Measurements from ENCODE around the gene KIR3DL3.
"Not testable (repeated sequence)": the region's sequence is repeated elsewhere in the genome, so short reads cannot be mapped to it uniquely, and the experiment has no call there.

Gene KIR3DL3

DNA sequence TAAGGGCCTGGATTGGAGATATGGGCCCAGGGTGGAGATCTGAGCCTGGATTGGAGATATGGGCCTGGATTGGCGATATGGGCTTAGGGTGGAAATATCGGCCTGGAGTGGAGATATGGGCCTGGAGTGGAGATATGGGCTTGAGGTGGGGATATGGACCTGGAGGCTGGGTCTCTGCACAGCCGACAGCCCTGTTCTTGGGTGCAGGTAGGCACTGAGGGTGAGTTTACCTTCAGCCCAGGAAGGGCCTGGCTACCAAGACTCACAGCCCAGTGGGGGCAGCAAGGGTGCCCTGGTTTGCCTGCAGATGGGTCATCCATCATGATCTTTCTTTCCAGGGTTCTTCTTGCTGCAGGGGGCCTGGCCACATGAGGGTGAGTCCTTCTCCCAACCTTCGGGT, 46.3 kb downstream of the KIR3DL3 start:
- H3K36me3 ChIP-seq, H3K9me3 ChIP-seq, H3K4me1 ChIP-seq, H3K4me3 ChIP-seq, H3K27me3 ChIP-seq, H3K27ac ChIP-seq, DNase-seq: not testable (repeated sequence)
- intact Hi-C loops (cut with DNase I; ENCODE audit: low total_unique reads): loop anchor here (5.0 kb wide), 1 partner anchor 77 kb away; no protein-coding TSS in a partner anchor

DNA sequence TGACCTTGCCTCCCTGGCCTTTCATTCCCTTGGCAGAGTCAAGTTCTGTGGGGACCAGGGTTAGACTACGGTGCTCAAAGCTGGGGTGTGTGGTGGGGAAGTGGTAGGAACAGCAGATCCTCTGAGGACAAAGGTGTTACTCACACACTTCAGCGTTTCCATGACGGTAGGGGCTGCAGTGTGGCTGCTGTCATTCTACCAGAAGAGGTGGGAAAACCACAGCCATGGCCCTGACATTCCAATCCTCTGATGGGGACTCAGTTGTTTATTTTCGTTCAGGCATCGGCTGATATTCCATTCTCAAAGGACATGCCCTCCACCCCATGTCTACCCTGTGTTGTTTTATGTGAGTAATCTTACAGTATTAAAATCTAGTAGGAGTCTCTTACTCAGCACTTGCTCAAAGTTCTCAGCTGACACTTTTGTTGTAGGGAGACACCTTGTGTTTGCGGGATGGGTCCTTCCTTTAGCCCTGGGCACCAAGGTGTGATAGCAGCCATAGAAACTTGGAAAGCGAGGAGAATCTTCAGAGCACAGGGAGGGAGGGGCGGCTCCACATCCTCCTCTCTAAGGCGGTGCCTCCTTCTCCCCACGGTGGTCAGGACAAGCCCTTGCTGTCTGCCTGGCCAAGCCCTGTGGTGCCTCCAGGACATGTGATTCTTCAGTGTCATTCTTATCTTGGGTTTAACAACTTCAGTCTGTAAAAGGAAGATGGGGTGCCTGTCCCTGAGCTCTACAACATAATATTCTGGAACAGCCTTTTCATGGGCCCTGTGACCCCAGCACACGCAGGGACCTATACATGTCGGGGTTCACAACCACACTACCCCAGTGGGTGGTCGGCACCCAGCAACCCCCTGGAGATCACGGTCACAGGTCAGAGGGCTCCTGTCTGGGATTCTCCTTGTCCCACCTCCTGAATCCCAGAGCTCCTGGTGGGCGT, 47.0 kb downstream of the KIR3DL3 start:
- not testable (repeated sequence) for H3K27ac ChIP-seq, H3K4me3 ChIP-seq, H3K36me3 ChIP-seq, DNase-seq, H3K9me3 ChIP-seq, H3K27me3 ChIP-seq, H3K4me1 ChIP-seq
- intact Hi-C loops (cut with DNase I; ENCODE audit: low total_unique reads): loop anchor here (5.0 kb wide), 1 partner anchor 76 kb away; no protein-coding TSS in a partner anchor

DNA sequence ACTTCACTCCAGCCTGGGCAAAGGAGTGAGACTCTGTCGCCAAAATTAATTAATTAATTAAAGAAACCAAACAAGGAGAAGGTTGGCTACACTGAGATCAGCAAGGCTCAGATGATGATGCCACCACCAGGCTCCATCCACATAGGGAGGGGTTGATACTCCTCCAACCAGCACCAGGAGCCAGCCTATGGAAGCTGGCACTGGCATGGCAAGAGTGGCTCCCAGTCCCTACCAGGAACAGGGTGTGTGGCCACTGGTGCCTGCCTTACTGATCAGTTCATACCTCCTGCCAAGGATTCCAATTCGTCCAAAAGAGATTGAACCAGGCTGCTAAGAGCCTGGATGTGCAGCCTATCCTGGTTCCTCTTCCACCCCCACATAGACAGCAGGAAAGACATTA, 48.4 kb downstream of the KIR3DL3 start:
- intact Hi-C loops (cut with DNase I; ENCODE audit: low total_unique reads): loop anchor here (5.0 kb wide), 1 partner anchor 75 kb away; no protein-coding TSS in a partner anchor
- H3K36me3 ChIP-seq, H3K4me3 ChIP-seq, DNase-seq, H3K27ac ChIP-seq, H3K27me3 ChIP-seq, H3K4me1 ChIP-seq, H3K9me3 ChIP-seq: not testable (repeated sequence)

DNA sequence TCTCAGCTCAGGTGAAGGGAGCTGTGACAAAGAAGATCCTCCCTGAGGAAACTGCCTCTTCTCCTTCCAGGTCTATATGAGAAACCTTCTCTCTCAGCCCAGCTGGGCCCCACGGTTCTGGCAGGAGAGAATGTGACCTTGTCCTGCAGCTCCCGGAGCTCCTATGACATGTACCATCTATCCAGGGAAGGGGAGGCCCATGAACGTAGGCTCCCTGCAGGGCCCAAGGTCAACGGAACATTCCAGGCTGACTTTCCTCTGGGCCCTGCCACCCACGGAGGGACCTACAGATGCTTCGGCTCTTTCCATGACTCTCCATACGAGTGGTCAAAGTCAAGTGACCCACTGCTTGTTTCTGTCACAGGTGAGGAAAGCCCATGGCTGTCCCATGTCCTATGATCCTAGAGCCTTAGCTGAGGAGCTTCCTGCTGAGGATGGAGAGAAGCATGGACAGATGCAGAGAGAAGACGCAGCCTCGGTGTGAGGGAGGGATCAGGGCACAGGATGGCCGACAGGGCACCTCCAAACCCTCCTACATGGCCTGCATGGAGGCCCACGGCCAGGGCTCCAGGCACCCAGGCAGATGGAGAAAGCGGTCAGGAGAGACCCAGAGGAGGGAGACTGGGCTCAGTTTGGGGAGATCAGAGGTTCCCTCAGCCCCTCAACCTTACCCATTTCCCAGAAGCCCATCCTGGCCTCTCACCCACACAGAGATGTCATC, 51.0 kb downstream of the KIR3DL3 start:
- H3K27me3 ChIP-seq; H3K4me1 ChIP-seq; H3K4me3 ChIP-seq; DNase-seq; H3K36me3 ChIP-seq; H3K9me3 ChIP-seq; intact Hi-C loops (cut with DNase I; ENCODE audit: low total_unique reads); H3K27ac ChIP-seq: not testable (repeated sequence)

DNA sequence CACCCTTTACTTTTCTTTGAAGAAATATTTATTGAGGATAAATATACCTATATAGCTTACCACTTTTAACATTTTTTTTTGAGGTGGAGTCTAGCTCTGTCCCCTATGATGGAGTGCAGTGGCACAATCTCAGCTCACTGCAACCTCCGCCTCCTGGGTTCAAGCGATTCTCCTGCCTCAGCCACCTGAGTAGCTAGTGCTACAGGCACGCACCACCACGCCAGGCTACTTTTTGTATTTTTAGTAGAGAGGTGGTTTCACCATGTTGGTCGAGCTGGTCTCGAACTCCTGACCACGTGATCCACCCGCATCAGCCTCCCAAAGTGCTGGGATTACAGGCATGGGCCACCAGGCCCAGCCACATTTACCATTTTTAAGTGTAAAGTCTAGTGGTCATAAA, 51.6 kb downstream of the KIR3DL3 start:
- H3K27me3 ChIP-seq; intact Hi-C loops (cut with DNase I; ENCODE audit: low total_unique reads); H3K9me3 ChIP-seq; H3K36me3 ChIP-seq; H3K4me3 ChIP-seq; H3K27ac ChIP-seq; DNase-seq; H3K4me1 ChIP-seq: not testable (repeated sequence)

DNA sequence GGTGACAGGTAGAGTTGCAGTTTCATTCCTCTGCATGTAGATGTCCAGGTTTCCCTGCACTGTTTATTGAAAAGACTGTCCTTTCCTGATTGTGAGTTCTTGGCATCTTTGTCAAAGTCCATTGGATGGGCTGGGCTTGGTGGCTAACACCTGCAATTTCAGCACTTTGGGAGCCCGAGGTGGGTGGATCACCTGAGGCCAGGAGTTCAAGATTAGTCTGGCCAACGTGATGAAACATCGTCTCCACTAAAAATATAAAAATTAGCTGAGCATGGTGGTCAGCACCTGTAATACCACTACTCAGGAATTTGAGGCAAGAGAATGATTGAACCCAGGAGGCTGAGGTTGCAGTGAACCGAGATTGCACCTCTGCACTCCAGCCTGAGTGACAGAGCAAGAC, 53.6 kb downstream of the KIR3DL3 start:
- H3K9me3 ChIP-seq; H3K4me3 ChIP-seq; H3K27me3 ChIP-seq; H3K4me1 ChIP-seq; H3K36me3 ChIP-seq; H3K27ac ChIP-seq; intact Hi-C loops (cut with DNase I; ENCODE audit: low total_unique reads); DNase-seq: not testable (repeated sequence)

DNA sequence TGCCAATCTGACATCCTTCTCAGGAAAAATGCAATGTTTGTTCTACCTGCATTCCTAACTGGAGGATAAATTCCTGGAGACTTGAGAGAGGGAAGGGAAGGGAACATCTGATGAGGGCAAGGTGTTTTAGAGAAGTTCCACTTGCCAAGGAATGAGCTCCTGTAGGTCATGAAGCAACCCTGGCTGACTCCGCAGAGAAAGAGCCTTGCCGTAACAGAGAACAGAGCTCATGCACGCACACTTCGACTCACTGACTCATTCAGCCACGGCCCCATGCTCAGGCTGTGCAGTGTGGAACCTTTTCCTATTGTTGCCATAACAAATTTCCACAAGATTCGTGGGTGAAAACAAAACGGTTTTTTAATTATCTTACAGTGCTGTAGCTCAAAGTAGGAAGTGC, 54.7 kb downstream of the KIR3DL3 start:
- H3K4me3 ChIP-seq; H3K27me3 ChIP-seq; DNase-seq; intact Hi-C loops (cut with DNase I; ENCODE audit: low total_unique reads); H3K36me3 ChIP-seq; H3K4me1 ChIP-seq; H3K9me3 ChIP-seq; H3K27ac ChIP-seq: not testable (repeated sequence)

DNA sequence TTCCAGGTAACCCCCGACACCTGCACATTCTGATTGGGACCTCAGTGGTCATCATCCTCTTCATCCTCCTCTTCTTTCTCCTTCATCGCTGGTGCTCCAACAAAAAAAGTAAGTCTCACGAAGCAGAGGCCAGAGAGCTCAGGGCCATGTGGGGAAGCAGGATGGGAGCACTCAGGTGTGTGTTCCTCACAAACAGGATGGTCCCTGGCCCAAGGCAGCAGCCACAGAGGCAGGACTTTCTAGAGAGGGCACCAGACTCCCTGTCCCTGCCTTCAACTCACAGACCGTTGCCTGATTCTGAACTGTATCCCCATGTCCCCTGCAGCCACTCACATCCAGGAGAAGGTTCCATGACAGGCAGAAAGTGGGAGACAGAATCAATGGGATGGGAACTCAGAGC, 58.7 kb downstream of the KIR3DL3 start:
- DNase-seq, H3K27ac ChIP-seq: not testable (repeated sequence)

More for the DNA sequence above, 58.7 kb downstream of the KIR3DL3 start:
- intact Hi-C loops (cut with DNase I; ENCODE audit: low total_unique reads); H3K4me1 ChIP-seq; H3K27me3 ChIP-seq; H3K36me3 ChIP-seq; H3K9me3 ChIP-seq; H3K4me3 ChIP-seq: not testable (repeated sequence)
